Stimulated activated CD4-positive, alpha-beta T cell treated with anti-CD3 and anti-CD28 coated beads, TNF-alpha, amount 100 ng/mL, for 48 hours (primary cell): ENCODE data around the gene S100A8.
"Not testable (repeated sequence)": the region's sequence is repeated elsewhere in the genome, so short reads cannot be mapped to it uniquely, and the experiment has no call there.

ENCODE experiments used
- DNase-seq, 3 donors: peaks; one replicate each; pipeline ENCODE4 v3.0.0-alpha.2; 2020; ENCODE audit warnings: low read depth in 3 of 3

Gene S100A8

DNA sequence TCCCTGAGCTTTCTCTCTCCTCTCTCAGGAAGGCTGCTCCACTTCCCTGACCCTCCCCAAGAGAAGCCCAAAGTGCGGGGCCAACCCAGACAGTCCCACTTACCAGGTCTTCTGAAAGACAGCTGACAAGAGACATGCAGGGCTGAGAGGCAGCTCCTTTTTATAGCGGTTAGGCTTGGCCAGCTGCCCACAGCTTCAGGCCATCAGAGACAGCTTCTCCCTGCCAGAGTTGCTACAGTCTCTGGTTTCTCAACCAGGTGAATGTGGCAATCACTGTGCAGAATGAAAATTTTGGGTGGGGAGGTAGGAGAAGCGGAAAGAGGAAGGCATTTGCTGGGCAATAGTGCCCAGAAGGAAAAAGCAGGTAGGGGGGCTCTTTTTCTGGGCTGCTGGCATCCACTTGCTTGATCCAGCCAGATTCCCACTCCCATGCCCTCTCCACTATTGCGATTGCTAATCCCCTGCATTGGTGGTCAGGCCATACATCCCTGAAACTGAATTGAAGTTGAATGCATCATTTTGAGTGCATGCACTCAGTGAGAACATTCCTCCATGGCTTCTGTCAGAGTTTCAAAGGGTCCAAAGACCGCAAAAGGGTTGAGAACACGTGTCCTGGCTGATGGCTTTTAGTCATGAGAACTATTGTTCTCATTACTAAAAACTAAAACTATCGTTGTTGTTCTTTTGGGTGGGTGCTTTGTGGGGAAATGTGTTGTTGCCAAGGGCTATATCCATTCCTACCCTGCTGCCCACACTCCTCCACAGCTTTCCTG, at the start of gene S100A8:
Gene S100A8, minus strand, starts transcription at position 136 of the 773 bp plus-strand sequence. CDS start 538 bp downstream, outside the sequence.
- DNase-seq = no peak

- DNase-seq = no peak
Measured at GRCh38 chr1:153439273-153439672, 48.4 kb upstream of the S100A8 start.

DNA sequence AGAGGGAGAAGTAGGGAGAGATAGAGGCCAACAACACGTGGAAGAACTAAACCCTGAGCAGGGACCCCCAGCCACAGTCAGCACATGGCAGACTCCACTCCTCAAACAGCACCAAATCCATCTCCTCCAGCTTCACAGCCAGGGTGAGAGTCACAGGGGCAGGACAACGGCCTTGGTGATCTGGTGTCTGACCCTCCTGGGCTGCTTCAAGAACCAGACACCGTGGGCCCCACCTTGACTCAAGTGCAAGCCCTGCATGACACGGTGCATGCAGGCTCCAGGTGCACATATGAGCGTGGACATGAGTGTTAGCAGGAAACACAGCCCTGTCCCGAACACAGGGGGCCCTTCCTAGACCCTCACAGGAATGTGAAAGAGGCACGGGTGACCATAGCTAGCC, 47.7 kb upstream of the S100A8 start:
- no peak for DNase-seq

DNA sequence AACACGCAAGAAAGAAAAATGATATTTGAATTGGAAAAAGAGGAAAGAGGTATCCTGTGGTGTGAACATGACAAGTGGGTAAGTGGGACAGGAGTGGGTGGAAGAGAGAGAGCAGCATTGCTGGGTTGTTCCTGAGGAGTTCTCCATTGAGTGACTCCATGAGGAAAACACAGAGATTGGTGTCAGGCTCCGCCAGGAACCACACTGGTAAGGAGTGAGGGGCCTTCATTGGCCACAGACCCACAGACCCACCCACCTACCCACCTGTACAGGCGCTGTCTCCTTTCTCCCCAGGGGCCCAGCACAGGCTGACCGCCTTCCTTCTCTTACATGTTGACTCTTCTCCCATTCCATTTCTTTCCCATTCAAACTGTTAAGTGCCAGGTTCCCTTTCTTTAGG, 46.4 kb upstream of the S100A8 start:
- DNase-seq = no peak

DNA sequence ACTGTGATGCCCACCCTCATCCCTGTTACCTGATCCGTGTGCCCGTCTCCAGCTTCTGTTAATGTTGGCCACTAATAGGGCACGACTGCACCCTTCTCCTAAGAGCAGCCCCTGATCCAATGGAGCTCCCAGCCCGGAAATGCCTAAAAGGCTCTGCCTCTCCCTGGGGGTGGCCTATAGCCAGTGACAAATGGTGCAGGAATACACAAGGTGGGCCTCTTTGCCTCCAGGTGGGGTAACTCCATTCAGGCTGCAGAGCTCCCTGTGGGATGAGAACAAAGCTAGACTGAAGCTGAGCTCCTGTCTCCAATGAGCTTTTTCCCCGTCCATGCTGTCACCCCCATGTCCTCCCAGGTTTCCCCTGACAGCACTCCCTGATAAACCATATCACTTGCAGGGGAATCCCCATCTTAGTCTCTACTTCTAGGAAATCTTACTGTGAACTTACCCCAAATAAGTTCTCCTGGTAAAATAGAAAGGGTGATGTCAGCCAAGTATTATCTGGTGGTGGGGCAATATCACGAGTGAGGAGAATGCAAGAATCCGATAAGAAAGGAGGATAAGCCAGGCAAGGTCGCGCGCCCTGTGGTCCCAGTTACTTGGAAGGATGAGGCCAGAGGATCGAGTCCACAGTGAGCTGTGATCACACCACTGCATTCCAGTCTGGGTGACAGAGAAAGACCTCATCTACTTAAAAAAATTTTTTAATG, 44.0 kb upstream of the S100A8 start:
- DNase-seq = no peak

- DNase-seq = no peak
Measured at GRCh38 chr1:153432874-153433681, 42.2 kb upstream of the S100A8 start.

DNA sequence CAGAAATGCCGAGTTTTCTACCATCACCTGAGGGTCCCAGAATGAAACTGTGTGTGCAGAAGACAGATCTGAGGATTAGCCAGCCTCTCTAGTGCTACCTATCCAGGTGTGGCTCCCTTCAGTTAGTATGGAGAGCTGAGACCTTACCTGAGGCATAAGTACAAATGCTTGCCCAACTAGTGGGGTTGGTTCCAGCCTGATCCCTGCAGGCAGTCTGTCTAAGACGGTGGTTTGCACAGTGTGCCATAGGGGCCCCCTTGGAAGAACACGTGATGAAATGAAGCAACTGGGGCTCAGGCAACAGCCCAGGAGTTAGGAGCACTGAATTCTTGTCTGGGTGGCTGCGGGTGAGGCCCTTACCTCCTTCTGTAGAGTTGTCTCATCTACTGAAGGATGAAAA, 41.1 kb upstream of the S100A8 start:
- no peak for DNase-seq

- DNase-seq = no peak
Measured at GRCh38 chr1:153431427-153431826, 40.6 kb upstream of the S100A8 start.

DNA sequence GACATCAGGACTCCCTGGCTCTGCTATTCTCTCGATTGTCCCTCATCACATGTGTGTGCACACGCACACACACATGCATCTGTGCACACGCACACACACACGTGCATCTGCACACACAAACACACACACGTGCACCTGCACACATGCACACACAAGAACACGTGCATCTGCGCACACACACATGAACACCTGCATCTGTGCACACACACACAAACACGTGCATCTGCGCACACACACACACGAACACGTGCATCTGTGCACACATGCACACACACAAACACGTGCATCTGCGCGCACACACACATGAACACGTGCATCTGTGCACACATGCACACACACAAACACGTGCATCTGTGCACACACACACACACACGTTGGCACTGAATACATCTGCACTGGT, 40.1 kb upstream of the S100A8 start:
- no peak for DNase-seq

DNA sequence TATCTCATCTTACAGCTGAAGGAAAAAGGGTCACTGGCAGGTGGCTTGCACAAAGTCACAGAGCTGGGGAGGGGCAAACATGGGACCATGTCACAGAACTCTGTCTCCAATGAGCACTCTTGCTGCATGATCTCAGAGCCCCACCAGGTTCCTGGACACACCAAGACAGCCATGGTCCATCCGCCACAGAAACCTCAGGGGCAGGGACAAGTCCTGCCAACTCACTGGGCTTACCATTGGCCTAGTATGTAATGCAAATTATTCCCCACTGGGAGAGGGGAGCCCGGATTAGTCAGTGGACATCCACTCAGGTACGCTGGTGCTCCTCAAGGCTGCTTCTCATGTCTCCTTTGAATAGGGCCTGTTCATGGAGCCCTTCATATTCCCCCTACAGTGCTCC, 39.7 kb upstream of the S100A8 start:
- no peak for DNase-seq

- DNase-seq = no peak
Measured at GRCh38 chr1:153430166-153430553, 39.3 kb upstream of the S100A8 start.

- DNase-seq = no peak
Measured at GRCh38 chr1:153429266-153430165, 38.6 kb upstream of the S100A8 start.

DNA sequence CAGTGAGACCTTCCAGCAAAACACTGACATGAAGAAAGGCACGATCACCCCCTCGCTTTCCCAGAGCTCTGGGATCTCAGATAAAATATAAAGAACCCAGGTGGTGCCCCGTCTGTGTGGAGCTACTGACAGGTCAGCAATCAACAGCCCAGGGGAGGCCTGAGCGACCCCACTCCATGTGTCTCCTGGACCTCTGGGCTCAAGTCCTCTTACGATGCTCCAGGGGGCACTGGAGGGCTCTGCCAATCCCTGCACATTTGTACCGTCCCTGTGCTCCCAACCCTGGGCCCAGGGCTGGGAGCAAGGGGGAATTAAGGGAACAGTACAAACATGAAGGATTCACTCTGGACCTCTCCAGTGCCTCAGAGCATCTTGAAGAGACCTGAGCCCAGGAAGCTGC, 37.9 kb upstream of the S100A8 start:
- no peak for DNase-seq

- no peak for DNase-seq
Measured at GRCh38 chr1:153428073-153428638, 37.3 kb upstream of the S100A8 start.

DNA sequence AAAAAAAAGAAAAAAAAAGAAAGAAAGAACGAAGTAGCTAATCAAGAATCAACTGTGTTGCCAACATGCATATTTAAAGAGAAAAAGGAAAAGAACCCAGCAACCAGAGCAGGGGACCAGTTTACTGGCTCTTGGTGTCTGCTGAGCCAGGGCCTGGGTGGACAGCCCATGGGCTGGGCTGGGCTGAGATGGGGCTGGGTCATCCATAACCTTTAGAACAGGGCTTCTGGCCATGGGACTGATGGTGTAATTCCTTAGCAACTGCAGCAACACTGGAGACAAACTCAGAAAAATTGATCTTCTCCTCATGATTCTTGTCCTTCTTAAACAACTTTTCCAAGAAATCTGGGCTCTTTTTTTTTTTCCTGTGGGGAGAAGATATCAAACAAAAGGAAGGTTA, 35.9 kb upstream of the S100A8 start:
- no peak for DNase-seq

DNA sequence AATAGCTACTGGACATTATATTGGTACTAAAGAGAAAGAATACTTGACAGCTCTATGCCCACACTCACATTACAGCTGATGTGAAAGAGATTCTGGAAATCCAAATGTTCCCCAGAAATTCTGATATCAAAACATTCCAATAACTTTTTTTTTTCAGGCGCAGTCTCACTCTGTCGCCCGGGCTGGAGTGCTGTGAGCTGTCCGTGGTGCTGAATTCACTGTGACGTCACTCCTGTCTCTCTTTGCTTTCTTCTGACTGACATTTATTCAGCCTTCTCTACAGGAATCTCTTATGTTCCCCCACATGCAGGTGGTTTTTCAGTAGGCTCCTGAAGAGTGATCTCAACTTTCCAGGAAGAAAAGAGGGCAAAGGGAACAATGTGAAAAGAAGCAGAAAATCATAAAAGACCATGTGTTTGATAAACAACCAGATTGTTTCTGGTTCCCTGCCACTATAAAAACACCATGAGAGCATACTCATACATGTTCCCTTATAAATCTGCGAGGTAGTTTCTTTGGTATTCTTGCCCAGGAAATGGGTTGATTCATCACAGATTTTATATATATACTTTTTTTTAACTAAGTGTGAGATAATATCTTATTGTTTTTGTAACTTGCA, 31.7 kb upstream of the S100A8 start:
- peak; percentile 27 to 63 (median 35) for DNase-seq

- no peak for DNase-seq
Measured at GRCh38 chr1:153420306-153420705, 29.4 kb upstream of the S100A8 start.

DNA sequence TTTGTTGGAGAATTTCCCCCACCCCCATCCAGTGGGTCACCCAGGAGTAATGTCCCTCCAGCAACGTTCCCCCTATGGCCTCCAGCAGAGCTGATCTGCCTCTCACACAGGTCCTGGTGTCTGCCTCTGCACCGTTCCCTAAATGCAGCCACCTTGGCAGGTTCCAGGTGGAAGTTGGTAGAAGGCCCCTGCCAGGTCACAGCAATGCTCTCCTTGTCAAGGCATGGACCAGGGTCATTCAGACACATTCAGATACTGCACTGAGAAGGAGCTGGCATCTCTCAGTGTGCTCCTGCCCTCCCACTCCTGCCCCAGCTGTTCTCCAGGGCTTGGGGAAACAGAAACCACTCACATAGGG, 28.5 kb upstream of the S100A8 start:
- not testable (repeated sequence) for DNase-seq

GRCh38 chr1:153418758-153419435, 28.0 kb upstream of the S100A8 start:
- DNase-seq = not testable (repeated sequence)
